Breast epithelium (tissue), 3 donors: ENCODE results near the gene DHH.

Source experiments
- POLR2A ChIP-seq: fragments of 450-650 bp; IDR thresholded peaks from one replicate; pipeline ENCODE4 v1.6.1; 2016; ENCODE audit warnings: antibody characterized with exemption, mild to moderate bottlenecking, moderate library complexity
- TF ChIP-seq, protein P1 (sequence below), 3 donors: fragments of 450-650 bp; IDR thresholded peaks; one replicate each; pipeline ENCODE4 v1.5.1; 2016 to 2017; ENCODE audit warnings: antibody characterized with exemption in 3 of 3, mild to moderate bottlenecking in 3 of 3, moderate library complexity in 3 of 3

DNA sequence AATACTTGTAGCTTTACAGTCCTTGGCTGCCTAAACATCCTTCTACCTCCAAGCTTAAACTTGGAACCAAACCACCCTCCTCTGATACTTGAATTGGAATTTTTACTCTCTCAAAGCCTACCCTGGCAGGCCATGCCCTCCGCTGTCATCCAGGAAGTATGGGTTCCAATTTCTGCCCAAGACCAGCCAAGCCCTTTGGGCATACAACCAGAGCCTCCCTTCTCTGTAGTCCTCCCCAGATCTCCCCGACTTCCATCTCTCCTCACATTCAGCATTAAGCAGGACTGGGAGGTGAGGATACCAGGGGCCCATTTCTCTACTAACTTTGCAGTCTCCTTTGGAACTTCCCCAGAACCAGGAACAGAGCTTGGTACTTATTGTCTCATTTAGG, 369 bp upstream of the DHH start:
- no peak for TF ChIP-seq POLR2A
- TF ChIP-seq, protein P1, sequence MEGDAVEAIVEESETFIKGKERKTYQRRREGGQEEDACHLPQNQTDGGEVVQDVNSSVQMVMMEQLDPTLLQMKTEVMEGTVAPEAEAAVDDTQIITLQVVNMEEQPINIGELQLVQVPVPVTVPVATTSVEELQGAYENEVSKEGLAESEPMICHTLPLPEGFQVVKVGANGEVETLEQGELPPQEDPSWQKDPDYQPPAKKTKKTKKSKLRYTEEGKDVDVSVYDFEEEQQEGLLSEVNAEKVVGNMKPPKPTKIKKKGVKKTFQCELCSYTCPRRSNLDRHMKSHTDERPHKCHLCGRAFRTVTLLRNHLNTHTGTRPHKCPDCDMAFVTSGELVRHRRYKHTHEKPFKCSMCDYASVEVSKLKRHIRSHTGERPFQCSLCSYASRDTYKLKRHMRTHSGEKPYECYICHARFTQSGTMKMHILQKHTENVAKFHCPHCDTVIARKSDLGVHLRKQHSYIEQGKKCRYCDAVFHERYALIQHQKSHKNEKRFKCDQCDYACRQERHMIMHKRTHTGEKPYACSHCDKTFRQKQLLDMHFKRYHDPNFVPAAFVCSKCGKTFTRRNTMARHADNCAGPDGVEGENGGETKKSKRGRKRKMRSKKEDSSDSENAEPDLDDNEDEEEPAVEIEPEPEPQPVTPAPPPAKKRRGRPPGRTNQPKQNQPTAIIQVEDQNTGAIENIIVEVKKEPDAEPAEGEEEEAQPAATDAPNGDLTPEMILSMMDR (IDR thresholded peaks at IDR 0.05), result no peak
